Measurements from ENCODE around the gene PCSK7. TPM values are rescaled to one million over a fixed set of nuclear protein-coding genes. Genes with fewer than 3 reads are reported as not detected.

The PCSK7 gene
- total RNA-seq, 1 experiment from 2014 or later: 30.0 TPM

- TF ChIP-seq ZNF274 (IDR thresholded peaks at IDR 0.05; ENCODE audit: low read depth, low read length) (no peak), SIN3A (IDR thresholded peaks at IDR 0.05; ENCODE audit: low read depth) (no peak), TCF7L2 (IDR thresholded peaks at IDR 0.05; ENCODE audit: borderline replicate concordance, extremely low read depth, insufficient read depth, insufficient read length) (no peak), CTCF (IDR thresholded peaks at IDR 0.05 in 2 of 3, conservative IDR thresholded peaks at IDR 0.05 in 1 of 3; ENCODE audit: borderline replicate concordance in 1 of 3, insufficient read depth in 1 of 3, low read depth in 2 of 3, low read length in 2 of 3) (no peak), ATF3 (IDR thresholded peaks at IDR 0.05) (no peak), YY1 (IDR thresholded peaks at IDR 0.05; ENCODE audit: extremely low read depth, insufficient replicate concordance, low read depth, low read length) (no peak)
Measured at GRCh38 chr11:117278347-117278746, 46.5 kb upstream of the PCSK7 start (continued).

GRCh38 chr11:117273550-117274289, 41.8 kb upstream of the PCSK7 start:
- Histone ChIP-seq H3K4me2 (ENCODE audit: low read length) (no peak overlapping the region), H3K27me3 (ENCODE audit: insufficient read depth, low read length) (no peaks in the 10 kb centered on the region), H3K36me3 (ENCODE audit: control insufficient read depth in 1 of 2, insufficient read depth in 2 of 2, low read length in 2 of 2) (no peaks in the 10 kb centered on the region), H3K9me3 (ENCODE audit: control insufficient read depth in 1 of 2, insufficient read depth in 1 of 2, low read depth in 1 of 2, low read length in 2 of 2) (peaks cover 0 to 5% of the 10 kb centered on the region in 2 experiments; a peak in 1 of 4 replicates), H3K4me1 (ENCODE audit: control insufficient read depth in 1 of 2, insufficient read depth in 2 of 2, low read length in 2 of 2) (0 out of 4 replicates have a peak, but pooled peaks cover 0 to 3% of the 10 kb centered on the region in 2 experiments), H3K27ac (ENCODE audit: low read depth, low read length) (no peak overlapping the region), H2AFZ (ENCODE audit: low read depth, low read length, poor library complexity, severe bottlenecking) (no peak overlapping the region), H3K4me3 (replicated peaks in 1 of 2; ENCODE audit: low read depth in 1 of 2, low read length in 2 of 2) (no peak overlapping the region), H3K9me2 (ENCODE audit: insufficient read depth) (no peaks in the 10 kb centered on the region), H3K9ac (ENCODE audit: low read length) (no peak overlapping the region), H4K20me1 (ENCODE audit: insufficient read depth) (no peaks in the 10 kb centered on the region), H3K79me2 (ENCODE audit: insufficient read depth, low read length) (no peaks in the 10 kb centered on the region; the same call in 1 of the 2 replicates)
- no TSS peak for BruUV-seq (replicated peaks)
- intact Hi-C loops (cut with micrococcal nuclease): no loop called here
- POLR2A ChIA-PET: no interaction called here
- DNase-seq (ENCODE audit: low read depth, low spot score): no peak
- RAD21 ChIA-PET (ENCODE audit: low non-redundant PET in 1 of 2, low total read pairs in 2 of 2, uncharacterized antibody in 2 of 2, unreplicated experiment in 2 of 2): no interaction called here
- CTCF ChIA-PET: no interaction called here
- ATAC-seq: no peak
- TF ChIP-seq POLR2A (IDR thresholded peaks at IDR 0.05; ENCODE audit: borderline replicate concordance, extremely low read depth, insufficient read depth, insufficient read length) (no peak), REST (IDR thresholded peaks at IDR 0.05; ENCODE audit: low read depth) (no peak), CEBPB (IDR thresholded peaks at IDR 0.05; ENCODE audit: low read depth) (no peak), RAD21 (IDR thresholded peaks at IDR 0.05; ENCODE audit: low read depth) (no peak), ZFX (IDR thresholded peaks at IDR 0.05) (no peak), EZH2phosphoT487 (IDR thresholded peaks at IDR 0.05; ENCODE audit: borderline replicate concordance) (no peak), SP1 (IDR thresholded peaks at IDR 0.05; ENCODE audit: low read depth) (no peak), ZNF274 (IDR thresholded peaks at IDR 0.05; ENCODE audit: low read depth, low read length) (no peak), FOSL1 (IDR thresholded peaks at IDR 0.05; ENCODE audit: low read depth) (no peak), TCF7L2 (IDR thresholded peaks at IDR 0.05; ENCODE audit: borderline replicate concordance, extremely low read depth, insufficient read depth, insufficient read length) (no peak), SIN3A (IDR thresholded peaks at IDR 0.05; ENCODE audit: low read depth) (no peak), EZH2 (IDR thresholded peaks at IDR 0.05) (no peak), MAX (IDR thresholded peaks at IDR 0.05) (no peak), JUND (IDR thresholded peaks at IDR 0.05) (no peak), CBX3 (IDR thresholded peaks at IDR 0.05; ENCODE audit: low read depth) (no peak)
